Esophagus (tissue), 2 donors: ENCODE measurements around the gene TRIP12. TPM values are rescaled to one million over a fixed set of nuclear protein-coding genes. Genes with fewer than 3 reads are reported as not detected.
"Not testable (repeated sequence)": the region's sequence is repeated elsewhere in the genome, so short reads cannot be mapped to it uniquely, and the experiment has no call there.

Experiments used
- H3K27ac ChIP-seq, 2 donors: one replicate each; pipeline ENCODE4 v1.5.1; 2013; ENCODE audit warnings: low read depth in 2 of 2, mild to moderate bottlenecking in 2 of 2, inconsistent platforms in 1 of 2, low read length in 1 of 2, moderate library complexity in 1 of 2
- H3K27me3 ChIP-seq, 2 donors: one replicate each; pipeline ENCODE4 v1.6.1; 2013; ENCODE audit warnings: low read length in 2 of 2, control low read depth in 1 of 2, mild to moderate bottlenecking in 1 of 2; ENCODE audit not compliant: insufficient read depth in 2 of 2, control insufficient read depth in 1 of 2
- H3K36me3 ChIP-seq, 2 donors: one replicate each; pipeline ENCODE4 v1.6.1; 2013; ENCODE audit warnings: low read length in 1 of 2; ENCODE audit not compliant: control insufficient read depth in 2 of 2, insufficient read depth in 2 of 2
- H3K4me1 ChIP-seq, 2 donors: one replicate each; pipeline ENCODE4 v1.6.1; 2013; ENCODE audit warnings: low read length in 1 of 2; ENCODE audit not compliant: control insufficient read depth in 2 of 2, insufficient read depth in 2 of 2
- H3K4me3 ChIP-seq, 2 donors: one replicate each; pipeline ENCODE4 v1.5.1; 2013; ENCODE audit warnings: low read length in 2 of 2, mild to moderate bottlenecking in 2 of 2, low read depth in 1 of 2, moderate library complexity in 1 of 2
- H3K9me3 ChIP-seq, 2 donors: one replicate each; pipeline ENCODE4 v1.6.1; 2013; ENCODE audit warnings: mild to moderate bottlenecking in 2 of 2, low read depth in 1 of 2, low read length in 1 of 2, moderate library complexity in 1 of 2; ENCODE audit not compliant: control insufficient read depth in 2 of 2, insufficient read depth in 1 of 2
- WGBS, 2 donors: extraction: QIAGEN DNeasy Blood & Tissue Kit; methylation state at CpG; one replicate each; pipeline ENCODE4 v1.1.7; 2013; 5-methylcytosine and 5-hydroxymethylcytosine counted together
- polyA plus RNA-seq, 2 donors: library from polyadenylated mRNA; stranded (reverse); fragments of 200-250 nt; gene quantifications; one replicate each; pipeline ENCODE4 v1.2.3, GENCODE V29; 2013
- donor health status: healthy with polysubstance abuse.
- donor health status: Bipolar disorder and iron deficiency.

TRIP12 gene
- polyA plus RNA-seq, 2 donors, result 17.9 to 25.8 TPM

GRCh38 chr2:229943770-229944449 is 22.1 kb upstream of the TRIP12 start:
- no peaks in the 10 kb centered on the region for H3K27me3 ChIP-seq
- WGBS, 2 donors, result 67 to 79% methylated on average over 5 of the region's 5 CpGs

GRCh38 chr2:229943171-229943570 is 21.4 kb upstream of the TRIP12 start:
- no peak overlapping the region for H3K4me3 ChIP-seq
- H3K9me3 ChIP-seq, result no peaks in the 10 kb centered on the region
- H3K27me3 ChIP-seq, result no peaks in the 10 kb centered on the region
- 96% methylated on average over 2 of the region's 2 CpGs for whole genome bisulfite sequencing, 2 donors
- H3K27ac ChIP-seq, result no peak overlapping the region
- H3K4me1 ChIP-seq, result no peaks in the 10 kb centered on the region
- no peaks in the 10 kb centered on the region for H3K36me3 ChIP-seq

More at GRCh38 chr2:229943770-229944449, 22.1 kb upstream of the TRIP12 start:
- Histone ChIP-seq H3K4me3 (no peak overlapping the region), H3K36me3 (no peaks in the 10 kb centered on the region), H3K27ac (no peak overlapping the region), H3K4me1 (no peaks in the 10 kb centered on the region), H3K9me3 (no peaks in the 10 kb centered on the region)

GRCh38 chr2:229942671-229943070 is 20.9 kb upstream of the TRIP12 start:
- H3K27ac ChIP-seq, result no peak overlapping the region
- no peaks in the 10 kb centered on the region for H3K36me3 ChIP-seq
- 95 to 97% methylated on average over 8 of the region's 8 CpGs for WGBS, 2 donors
- H3K27me3 ChIP-seq, result no peaks in the 10 kb centered on the region
- H3K9me3 ChIP-seq, result no peaks in the 10 kb centered on the region
- no peak overlapping the region for H3K4me3 ChIP-seq
- H3K4me1 ChIP-seq, result no peaks in the 10 kb centered on the region

- Histone ChIP-seq H3K27me3 (no peaks in the 10 kb centered on the region), H3K27ac (no peak overlapping the region), H3K9me3 (no peaks in the 10 kb centered on the region), H3K36me3 (no peaks in the 10 kb centered on the region), H3K4me1 (no peaks in the 10 kb centered on the region), H3K4me3 (no peak overlapping the region)
- WGBS, 2 donors, result 89 to 93% methylated on average over 4 of the region's 4 CpGs
These were observed 15.7 kb upstream of the TRIP12 start for GRCh38 chr2:229937537-229937936.

- Histone ChIP-seq H3K27ac (no peak overlapping the region), H3K4me1 (no peaks in the 10 kb centered on the region), H3K4me3 (no peak overlapping the region), H3K27me3 (no peaks in the 10 kb centered on the region), H3K36me3 (no peaks in the 10 kb centered on the region), H3K9me3 (no peaks in the 10 kb centered on the region)
- WGBS, 2 donors, result 91 to 93% methylated on average over 5 of the region's 5 CpGs
These were observed 9.4 kb upstream of the TRIP12 start for GRCh38 chr2:229931241-229931640.

- Histone ChIP-seq H3K27me3 (no peaks in the 10 kb centered on the region), H3K4me1 (no peaks in the 10 kb centered on the region), H3K4me3 (no peak overlapping the region), H3K27ac (no peak overlapping the region), H3K9me3 (no peaks in the 10 kb centered on the region), H3K36me3 (no peaks in the 10 kb centered on the region)
- WGBS, 2 donors, result 83 to 90% methylated on average over 7 of the region's 7 CpGs
These were observed 8.8 kb upstream of the TRIP12 start for GRCh38 chr2:229930656-229931055.

GRCh38 chr2:229927817-229928321 is 6.1 kb upstream of the TRIP12 start:
- Histone ChIP-seq H3K9me3 (no peaks in the 10 kb centered on the region), H3K27ac (no peak overlapping the region)
- 71 to 73% methylated on average over 2 of the region's 2 CpGs for WGBS, 2 donors

GRCh38 chr2:229925201-229925600 is 3.4 kb upstream of the TRIP12 start:
- H3K4me3 ChIP-seq, result no peak overlapping the region
- no peaks in the 10 kb centered on the region for H3K27me3 ChIP-seq
- H3K27ac ChIP-seq, result no peak overlapping the region
- H3K9me3 ChIP-seq, result no peaks in the 10 kb centered on the region
- no peaks in the 10 kb centered on the region for H3K36me3 ChIP-seq
- H3K4me1 ChIP-seq, result no peaks in the 10 kb centered on the region

More at GRCh38 chr2:229927817-229928321, 6.1 kb upstream of the TRIP12 start:
- H3K4me3 ChIP-seq, result no peak overlapping the region
- H3K36me3 ChIP-seq, result no peaks in the 10 kb centered on the region
- no peaks in the 10 kb centered on the region for H3K4me1 ChIP-seq
- H3K27me3 ChIP-seq, result no peaks in the 10 kb centered on the region

- H3K4me3 ChIP-seq, H3K27ac ChIP-seq: not testable (repeated sequence)
- 93 to 95% methylated on average over 10 of the region's 10 CpGs for WGBS, 2 donors
These were observed 2.7 kb upstream of the TRIP12 start for GRCh38 chr2:229924541-229924940.

More at GRCh38 chr2:229924541-229924940, 2.7 kb upstream of the TRIP12 start:
- not testable (repeated sequence) for H3K27me3 ChIP-seq, H3K4me1 ChIP-seq, H3K36me3 ChIP-seq, H3K9me3 ChIP-seq
